Measurements from ENCODE around the gene TK1.
A peak's percentile ranks its signal among the peaks of the same experiment; 100 is the strongest.
"Not testable (repeated sequence)": the region's sequence is repeated elsewhere in the genome, so short reads cannot be mapped to it uniquely, and the experiment has no call there.

Gene TK1

GRCh38 chr17:78147315-78147998 is 39.4 kb downstream of the TK1 start:
- DNase-seq, result no peak

GRCh38 chr17:78146881-78147280 is 40.0 kb downstream of the TK1 start:
- DNase-seq, result no peak

GRCh38 chr17:78146471-78146869 is 40.4 kb downstream of the TK1 start:
- DNase-seq, result no peak

- no peak for DNase-seq
These were observed 41.9 kb downstream of the TK1 start for GRCh38 chr17:78144736-78145641.

GRCh38 chr17:78144147-78144719 is 42.6 kb downstream of the TK1 start:
- DNase-seq, result no peak

GRCh38 chr17:78143214-78144146 is 43.4 kb downstream of the TK1 start:
- no peak for DNase-seq

GRCh38 chr17:78142119-78142861 is 44.6 kb downstream of the TK1 start:
- no peak for DNase-seq

- DNase-seq, result no peak
These were observed 45.3 kb downstream of the TK1 start for GRCh38 chr17:78141437-78142118.

- DNase-seq, result peak; percentile 94
These were observed 46.4 kb downstream of the TK1 start for GRCh38 chr17:78140169-78141051.

- DNase-seq, result not testable (repeated sequence)
These were observed 47.0 kb downstream of the TK1 start for GRCh38 chr17:78139861-78140168.

GRCh38 chr17:78138204-78139060 is 48.4 kb downstream of the TK1 start:
- DNase-seq, result no peak

- DNase-seq, result no peak
These were observed 49.3 kb downstream of the TK1 start for GRCh38 chr17:78137392-78138203.

- DNase-seq, result no peak
These were observed 50.9 kb downstream of the TK1 start for GRCh38 chr17:78135858-78136500.

- no peak for DNase-seq
These were observed 51.9 kb downstream of the TK1 start for GRCh38 chr17:78134899-78135385.

- DNase-seq, result peak; percentile 86
These were observed 52.6 kb downstream of the TK1 start for GRCh38 chr17:78133971-78134898.

- no peak for DNase-seq
These were observed 53.5 kb downstream of the TK1 start for GRCh38 chr17:78133179-78133951.
